NCI-H1092 treated with DMSO at 0.1 percent for 48 hours (cell line): Measurements from ENCODE around the gene PIK3R1.

Source experiments
- DNase-seq: peaks from one replicate; lab custom pipeline; 2025; lab: John Stamatoyannopoulos, UW

PIK3R1 gene

DNA sequence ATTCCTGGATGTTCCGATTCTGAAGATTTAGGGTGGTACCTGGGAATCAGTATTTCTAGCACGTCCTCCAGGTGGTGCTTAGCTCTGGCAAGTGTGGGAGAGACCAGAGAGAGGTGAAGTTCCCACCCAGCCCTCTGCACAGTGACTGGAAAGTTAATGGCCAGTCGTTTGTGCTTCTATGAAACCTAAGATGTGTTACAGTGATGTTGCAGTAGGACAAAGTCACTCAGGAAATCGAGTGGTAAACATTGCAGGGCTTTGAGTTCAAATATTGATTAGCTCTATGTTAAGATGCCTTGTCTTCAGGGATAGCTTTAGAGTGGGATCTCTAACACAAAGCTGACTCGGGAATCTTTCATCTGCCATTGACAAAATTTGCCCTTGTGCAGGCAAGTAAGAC lies 55.6 kb downstream of the PIK3R1 start:
- DNase-seq, result no peak

DNA sequence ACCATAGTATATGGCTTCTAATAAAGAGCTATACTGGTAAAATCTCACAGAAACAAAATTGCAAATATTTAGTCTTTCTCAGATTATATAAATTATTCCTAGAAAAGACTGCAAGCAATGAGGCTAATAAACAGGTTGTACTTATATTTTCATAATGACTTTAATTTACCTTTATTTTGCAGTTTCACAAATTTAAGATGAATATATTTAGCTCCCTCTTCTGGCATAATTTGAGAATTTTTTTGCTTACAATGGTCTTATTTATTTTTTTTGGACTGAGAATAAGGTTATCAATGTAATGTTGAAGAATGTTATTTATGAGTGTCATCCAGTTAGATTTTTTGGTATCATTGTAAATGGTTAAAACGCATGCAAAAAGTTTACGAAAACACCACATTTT lies 56.7 kb downstream of the PIK3R1 start:
- DNase-seq, result no peak

DNA sequence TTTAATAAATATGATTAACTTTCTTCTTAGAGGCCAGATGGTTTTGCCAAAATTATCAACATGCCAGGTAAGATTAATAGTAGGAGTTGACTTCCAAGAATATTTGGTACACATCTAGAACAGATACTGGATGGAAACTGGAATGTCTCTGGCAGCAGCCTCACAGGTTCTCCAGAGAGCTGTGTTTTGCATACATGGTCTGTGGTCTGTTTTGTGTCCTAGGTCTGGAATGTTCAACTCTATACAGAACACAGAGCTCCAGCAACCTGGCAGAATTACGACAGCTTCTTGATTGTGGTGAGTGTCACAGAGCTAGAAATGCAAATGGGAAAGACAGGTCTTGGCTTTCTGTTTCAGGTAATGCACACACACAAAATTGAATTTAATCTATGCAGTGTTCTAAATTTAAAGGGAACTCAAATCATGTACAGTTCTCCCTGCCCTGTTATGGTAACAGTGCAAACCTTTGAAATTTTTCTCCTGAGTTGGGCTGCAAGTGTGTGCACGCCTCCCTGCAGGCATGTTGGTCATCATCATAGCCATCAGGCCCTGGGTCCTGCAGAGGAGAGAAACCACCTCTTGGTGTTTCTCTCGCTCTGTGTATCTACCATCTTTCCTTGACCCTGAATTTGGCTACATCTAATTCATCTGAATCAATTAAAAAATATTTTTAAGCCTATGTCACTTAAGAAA lies 58.3 kb downstream of the PIK3R1 start:
- DNase-seq, result no peak

DNA sequence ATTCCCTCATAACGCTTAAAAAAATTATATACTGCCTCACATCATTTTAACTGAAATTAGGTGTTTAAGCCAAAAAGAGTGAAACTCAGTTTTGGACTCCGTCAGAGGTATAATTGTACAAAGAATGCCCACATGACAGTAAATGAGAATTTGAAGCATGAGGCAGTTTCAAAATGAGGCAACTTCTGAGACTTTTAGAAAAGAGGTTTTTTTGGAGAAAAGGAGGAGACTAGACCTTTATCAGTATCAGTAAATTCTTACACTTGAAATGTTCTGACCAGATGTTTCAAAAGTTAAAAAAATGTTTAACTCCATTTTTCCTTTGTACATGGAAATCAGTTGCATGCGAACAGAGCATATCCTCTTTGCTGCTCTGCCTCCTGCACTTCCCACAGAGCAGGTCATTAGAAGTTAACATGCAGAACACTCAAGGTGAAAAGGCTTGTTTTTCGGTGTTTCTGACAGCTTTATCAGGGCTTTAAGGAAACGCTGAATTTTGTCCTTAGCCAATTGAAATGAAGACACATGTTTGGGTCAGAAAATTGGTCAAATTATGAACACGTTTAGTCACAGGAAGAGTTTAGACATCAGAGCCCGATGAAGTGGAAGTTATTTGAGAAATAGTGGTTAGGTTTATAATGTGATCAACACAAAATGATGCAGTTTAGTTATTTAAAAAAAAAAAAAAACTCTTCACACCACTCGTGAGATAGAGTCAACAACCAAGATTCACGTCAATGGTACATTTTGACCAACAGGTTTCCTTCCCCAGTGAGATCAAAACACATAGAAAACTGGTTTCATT lies 59.5 kb downstream of the PIK3R1 start:
- no peak for DNase-seq

DNA sequence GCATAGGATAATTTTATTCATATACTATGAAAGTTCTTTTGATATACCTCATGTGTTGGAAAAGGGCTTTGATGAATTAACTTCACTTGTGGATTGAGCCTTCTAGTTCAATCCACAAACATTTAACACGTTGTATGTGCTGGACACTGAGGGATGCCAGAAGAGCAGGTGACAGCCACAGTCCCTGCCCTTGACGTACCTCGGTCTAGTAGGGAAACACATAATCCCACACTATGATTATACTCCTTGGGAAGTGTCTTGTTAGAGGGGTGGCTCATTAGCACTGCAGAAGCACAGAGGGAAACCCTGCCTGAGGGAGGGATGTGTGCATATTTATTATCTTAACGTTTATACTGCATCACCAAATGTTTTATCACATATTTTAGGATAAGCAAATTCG lies 61.2 kb downstream of the PIK3R1 start:
- no peak for DNase-seq

DNA sequence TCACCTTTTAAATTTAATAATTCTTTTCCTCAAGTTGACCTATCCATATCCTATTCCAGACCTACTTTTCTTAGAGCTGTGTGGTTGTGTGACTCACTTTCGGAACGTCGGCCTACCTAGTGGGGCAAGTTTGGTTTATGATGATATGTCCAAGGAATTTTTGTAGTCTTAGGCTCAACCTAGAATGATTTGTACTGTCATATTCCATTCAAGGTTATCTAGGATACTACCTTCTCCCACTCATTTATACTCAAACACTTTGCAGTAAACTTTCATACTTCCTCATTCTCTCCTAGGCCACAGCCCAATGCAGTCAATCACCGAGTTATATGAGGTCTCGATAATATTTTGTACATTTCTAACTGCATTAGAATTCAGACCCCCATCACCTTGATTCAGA lies 61.9 kb downstream of the PIK3R1 start:
- DNase-seq, result no peak

DNA sequence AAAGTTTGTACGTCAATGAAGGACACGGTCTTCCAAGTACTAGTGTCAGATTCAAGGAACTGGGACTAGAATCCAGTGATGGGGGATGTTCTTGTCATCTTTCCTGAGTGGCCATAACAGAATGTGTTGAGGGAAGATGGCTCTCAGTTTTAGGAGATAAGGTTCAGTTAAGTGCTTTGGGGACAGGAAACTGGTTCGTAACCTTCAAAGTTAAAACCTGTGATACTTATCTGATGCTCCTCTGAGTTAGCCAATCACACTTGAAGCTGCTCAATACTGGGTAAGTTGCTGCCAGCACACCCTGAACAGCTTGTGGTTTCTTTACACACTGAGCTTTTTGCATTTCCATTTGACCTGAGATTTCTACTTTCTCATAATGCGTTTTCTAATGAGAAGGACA lies 64.4 kb downstream of the PIK3R1 start:
- no peak for DNase-seq

DNA sequence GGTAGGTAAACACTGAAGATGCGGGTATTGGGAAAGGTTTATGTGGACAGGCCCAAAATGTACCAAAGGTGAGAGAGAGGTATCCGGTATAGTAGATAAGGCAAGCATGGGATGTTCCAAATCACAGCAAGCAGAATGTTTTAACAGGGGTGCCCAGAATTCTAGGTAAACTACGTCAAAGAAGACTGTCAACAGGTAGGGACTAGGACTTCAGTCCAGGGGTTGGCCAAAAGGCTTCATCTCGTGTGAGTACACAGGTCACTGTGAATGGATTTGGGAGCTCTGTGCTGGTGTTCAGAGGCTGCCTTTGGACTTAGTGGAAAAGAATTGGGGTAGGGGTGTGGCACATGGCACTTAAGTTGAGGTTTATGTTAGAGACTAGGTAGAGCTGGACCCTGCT lies 66.4 kb downstream of the PIK3R1 start:
- DNase-seq, result no peak

DNA sequence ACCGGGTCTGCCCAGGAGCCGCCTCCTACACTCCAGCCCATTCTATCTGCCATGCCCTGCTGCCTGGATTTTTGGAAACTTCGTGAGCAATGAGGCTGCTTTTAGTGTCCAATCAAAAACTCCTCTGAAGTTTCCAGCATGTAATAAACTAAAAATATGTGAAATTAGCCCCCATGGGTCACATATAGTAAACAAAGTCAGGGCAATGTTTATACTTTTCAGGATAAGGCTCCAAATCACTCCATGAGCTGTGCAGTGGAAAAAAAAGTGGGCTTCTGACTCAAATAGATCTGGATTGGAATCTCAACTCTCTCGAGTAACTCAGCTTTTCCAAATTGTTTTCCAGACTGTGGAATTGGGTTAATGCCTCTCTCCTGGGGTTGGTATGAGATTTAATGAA lies 68.2 kb downstream of the PIK3R1 start:
- no peak for DNase-seq

DNA sequence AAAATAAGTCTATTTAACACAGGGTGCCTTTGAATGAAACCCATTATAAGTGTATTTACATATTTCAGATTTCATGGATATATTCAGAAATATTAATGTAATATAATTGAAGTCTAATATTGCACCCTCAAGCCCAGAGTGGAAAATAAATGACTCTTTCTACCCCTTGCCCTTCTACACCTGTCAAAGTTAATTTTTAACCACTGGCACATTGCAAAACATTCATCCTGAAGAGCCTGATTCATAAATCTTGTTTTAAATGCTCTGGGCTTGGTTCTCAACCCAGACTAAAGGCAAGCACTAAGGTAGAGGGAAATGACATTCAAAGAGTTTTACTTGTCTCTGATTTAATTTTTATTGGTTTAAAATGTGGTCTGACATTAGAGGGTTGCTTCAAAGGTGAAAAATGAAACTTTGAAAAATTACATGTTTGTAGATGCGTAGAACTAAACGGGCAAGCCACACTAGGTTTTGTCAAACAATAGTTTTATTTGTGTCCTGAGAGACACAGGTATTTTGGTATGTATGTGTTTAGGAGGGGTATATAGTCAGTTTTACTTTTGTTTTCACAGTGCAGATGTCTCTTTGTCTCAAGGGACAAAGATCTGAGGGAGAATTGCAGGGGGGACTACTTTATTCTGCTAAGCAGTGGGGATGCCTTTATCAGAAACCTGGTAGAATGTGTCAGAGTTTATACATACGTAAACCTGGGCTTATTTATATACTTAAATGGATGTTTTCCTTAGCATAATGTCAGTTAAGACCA lies 69.7 kb downstream of the PIK3R1 start:
- no peak for DNase-seq

DNA sequence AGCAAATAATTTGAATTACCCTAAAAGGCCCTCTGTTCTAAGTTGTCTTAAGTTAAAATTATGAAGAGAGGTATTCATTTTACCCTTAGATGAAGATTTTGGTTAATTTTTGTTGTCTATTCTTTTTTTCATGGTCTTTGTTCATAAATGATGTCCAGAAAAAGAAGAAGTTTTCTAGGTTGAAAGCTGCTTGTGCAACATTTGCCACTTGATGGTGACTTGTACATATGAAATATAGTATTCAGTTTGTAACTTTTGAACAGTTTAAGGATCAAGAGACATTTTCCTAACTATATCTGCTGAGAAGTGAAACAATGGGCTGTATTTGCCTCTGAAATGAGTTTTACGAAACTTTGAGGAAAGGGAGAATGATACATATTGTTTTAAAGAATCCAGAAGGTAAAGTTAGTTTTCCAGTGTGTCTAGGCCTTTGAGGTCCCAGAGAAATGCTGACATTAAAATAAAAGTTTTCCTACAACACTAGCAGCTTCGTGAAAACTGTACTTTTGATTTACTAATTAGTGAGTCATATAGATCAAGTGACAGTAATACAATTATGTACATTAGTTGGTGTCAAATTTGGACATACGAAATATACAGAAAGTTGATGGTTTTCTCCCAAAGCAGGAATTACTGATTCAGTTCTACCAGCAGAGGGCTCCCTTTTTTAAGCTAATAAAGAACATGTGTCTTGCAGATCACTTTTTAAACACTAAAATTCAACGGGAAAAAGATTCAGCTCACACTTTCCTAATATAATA lies 70.5 kb downstream of the PIK3R1 start:
- peak; percentile 43 for DNase-seq

DNA sequence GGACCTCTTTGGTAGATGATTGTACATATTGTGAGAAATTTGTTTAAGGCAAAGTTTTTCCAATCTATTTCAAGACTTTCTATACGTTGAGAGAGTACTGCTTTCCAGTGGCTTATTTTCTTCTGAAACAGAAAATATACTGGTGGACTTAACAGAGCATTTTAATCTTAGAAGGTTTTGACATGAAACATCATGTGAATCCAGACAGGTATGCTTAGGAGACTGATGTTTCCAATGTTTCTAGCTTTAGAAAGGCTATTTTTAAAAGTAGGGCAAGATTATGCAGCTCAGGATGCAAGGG lies 71.0 kb downstream of the PIK3R1 start:
- no peak for DNase-seq

DNA sequence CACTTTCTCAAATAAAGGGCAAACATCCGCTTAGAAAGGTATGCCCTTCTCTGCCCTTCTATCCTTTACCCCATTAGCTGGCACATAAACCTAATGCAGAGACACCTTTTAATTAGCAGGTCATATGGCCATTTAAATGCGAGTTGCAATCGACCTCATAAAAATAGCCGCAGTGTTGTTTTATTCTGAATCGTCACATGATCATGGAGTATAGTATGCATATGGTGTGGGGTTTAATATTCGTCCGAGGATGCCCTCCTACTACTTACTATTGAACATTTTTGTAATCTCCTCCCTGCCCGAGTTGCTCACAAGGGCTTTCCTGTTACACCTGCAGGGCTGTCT lies 72.0 kb downstream of the PIK3R1 start:
- DNase-seq, result no peak

DNA sequence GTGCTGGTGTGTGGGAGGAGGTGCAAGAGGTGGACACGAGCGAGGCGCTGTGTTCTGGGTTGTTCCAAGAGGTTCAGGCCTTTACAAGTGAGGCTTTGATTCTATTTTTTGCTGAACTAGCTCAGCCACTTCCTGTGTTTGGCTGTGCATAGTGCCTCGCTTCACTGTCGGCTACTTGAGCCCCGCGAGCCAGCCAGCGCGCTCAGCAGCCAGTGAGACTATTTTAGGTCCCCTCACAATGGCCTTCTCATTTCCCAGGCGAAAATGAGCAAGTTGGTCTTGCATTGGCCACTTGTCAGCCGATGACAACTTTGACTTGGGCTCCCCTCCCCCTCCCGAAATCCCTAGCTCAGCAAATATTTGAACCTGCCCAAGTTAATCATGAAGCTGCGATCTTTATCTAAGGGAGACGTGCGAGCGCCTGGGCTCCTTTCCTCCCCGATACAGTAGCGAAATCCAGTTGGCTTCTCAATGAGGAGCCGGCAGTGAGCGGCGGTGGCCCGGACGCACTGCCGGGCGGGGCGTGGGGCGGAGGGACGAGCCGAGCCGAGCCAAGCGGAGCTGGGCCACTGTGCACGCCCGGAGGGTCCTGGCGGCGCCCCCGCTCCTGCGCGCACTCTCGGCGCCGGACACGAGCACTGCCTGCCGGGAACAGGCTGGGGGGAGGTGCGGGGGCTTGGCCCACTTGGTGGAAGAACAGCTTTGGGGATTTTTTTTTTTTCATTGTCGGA lies 72.6 kb downstream of the PIK3R1 start:
- no peak for DNase-seq

DNA sequence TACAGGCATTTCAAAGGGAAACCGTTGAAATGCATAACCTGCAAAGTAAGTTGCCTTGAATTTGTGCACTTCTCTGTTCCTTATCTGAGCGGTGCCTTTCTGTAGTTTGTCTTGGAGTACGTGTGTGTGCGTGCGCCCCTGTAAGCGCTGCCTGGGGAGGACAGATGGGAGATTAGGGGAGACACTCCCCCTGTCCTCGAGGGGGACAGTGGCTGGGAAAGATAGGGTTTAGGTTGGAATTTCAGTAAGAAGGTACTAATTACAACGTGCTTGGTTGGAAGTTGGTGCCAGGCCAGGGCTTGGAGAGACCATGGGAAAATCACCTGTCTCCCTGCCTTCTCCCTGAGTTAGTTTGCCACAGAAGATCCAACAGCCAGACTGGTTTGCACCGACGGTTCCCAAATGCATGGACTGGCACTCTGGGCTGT lies 73.2 kb downstream of the PIK3R1 start:
- no peak for DNase-seq

DNA sequence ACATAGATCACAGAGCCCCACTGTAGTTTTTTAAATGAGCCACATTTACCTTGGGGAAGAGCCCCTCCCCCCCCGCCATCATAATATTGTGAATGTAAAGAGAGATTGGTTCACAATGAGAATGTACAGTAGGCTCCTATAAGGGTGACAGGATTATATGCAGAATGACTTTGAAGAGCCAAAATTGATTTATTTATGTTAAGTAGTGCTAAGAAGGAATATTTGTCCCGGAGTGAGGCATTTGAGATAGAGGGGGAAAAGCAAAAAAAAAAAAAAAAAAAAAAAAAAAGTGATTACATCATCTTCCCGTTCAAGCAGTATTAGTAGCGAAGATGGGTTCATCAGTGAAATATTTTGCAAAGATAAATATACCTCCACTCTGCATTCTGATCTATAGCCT lies 73.9 kb downstream of the PIK3R1 start:
- DNase-seq, result no peak

DNA sequence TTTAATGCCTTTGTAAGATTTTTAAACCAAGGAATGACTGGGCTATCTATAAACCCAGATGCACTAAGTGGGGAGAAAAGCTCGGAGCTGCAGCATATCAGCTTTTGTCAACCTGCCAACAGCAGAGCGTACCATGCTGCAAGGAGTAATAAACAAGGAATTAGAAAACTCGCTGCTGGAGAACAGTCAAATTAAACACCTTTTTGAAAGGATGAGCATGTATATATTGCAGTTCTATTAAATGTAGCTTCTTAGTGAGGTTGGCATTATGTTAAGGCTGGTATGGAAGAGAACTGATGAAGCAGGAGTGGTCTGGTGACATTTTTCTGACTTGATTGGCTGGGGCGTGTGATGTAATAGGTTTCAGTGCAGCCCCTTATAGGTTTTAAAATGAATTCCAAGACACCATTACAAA lies 74.7 kb downstream of the PIK3R1 start:
- no peak for DNase-seq

DNA sequence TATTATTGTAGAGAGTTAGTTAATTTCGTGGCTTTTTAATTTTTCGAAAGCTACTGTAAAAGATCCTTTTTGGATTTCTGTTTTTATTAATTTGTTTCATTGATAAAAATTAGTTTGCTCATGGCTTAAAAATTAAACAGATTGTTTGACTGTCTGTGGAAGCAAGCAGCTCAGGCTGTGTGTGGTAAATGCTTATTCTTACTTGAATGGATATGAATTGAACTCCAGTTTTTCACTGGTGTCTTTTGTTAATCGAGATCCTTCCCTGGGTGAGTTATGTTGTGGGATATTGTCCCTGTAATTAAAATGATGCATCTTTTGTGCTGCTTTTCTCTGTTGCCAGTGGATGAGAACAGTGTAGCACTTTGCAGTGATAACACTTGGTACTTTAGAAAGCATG lies 75.3 kb downstream of the PIK3R1 start:
- DNase-seq, result no peak

DNA sequence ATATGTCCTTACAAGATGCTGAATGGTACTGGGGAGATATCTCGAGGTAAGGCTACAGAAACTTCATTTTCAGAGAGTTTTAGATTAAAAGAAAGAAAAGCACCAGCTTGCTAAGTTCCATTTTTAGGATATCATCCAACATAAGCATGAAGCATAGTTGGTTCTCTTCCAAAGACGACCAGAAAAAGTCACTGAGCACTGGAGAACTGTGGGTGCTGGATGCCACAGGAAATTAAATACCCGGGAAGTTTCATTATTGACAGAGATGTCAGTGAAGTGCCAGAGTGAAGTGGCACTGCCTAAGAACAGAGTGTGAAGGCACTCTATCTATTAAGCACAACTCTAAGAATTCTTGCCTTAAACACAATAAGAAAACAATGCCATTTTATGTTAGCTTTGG lies 76.8 kb downstream of the PIK3R1 start:
- DNase-seq, result no peak

DNA sequence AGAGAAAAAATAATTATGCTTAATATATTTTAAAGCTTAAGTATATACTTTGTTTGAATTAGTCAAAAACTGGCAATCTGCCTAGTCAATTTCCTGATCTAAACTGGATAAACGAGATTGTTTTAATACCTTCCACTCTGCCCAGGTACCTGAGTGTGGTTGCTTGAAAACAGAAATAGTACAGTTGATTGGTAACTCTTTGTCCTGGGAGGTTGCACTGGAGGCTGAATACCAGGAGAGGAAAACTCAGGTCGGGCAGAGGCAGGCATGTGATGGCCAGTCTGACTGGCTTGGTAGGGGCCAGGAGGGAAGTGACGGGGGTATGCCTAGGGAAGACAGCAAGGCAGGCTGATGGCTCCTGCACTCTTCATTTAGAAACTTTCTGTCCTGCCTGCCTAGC lies 80.2 kb downstream of the PIK3R1 start:
- DNase-seq, result no peak

DNA sequence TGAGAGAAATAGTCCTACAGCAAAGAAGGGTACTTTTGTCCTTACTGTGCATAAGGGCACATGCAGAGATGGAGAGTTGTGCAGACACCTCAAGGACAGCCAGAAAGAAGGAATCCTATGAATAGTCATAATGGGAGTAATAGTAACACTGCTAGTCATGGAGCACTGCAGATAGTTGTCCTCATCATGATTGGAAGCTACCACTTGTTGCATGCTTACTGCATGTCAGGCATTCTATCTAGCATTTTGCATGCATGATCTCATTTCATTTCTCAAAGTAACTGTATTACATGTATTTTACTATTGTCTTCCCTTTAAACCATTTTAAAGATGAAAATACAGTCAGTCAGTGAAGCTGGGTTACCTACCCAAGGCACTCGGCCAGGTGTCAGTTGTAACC lies 81.3 kb downstream of the PIK3R1 start:
- no peak for DNase-seq

DNA sequence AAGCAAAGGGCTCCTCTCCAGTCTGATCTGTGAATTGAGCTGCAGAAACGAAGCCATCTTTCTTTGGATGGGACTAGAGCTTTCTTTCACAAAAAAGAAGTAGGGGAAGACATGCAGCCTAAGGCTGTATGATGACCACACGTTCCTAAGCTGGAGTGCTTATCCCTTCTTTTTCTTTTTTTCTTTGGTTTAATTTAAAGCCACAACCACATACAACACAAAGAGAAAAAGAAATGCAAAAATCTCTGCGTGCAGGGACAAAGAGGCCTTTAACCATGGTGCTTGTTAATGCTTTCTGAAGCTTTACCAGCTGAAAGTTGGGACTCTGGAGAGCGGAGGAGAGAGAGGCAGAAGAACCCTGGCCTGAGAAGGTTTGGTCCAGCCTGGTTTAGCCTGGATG lies 82.1 kb downstream of the PIK3R1 start:
- no peak for DNase-seq
